A673 (cell line): ENCODE data around the gene TRIM14.

Experiments used
- EZH2 ChIP-seq: fragments of 200-600 bp; sonication (generic); IDR thresholded peaks from 2 replicates; pipeline ENCODE4 v1.6.1; 2017; ENCODE audit warnings: borderline replicate concordance, low read depth, mild to moderate bottlenecking, mixed read lengths, antibody characterized with exemption, low read length; ENCODE audit not compliant: poor library complexity, severe bottlenecking
- TF ChIP-seq, protein P1 (sequence below): fragments of 300-800, 200-600 bp; sonication (generic); conservative IDR thresholded peaks from 2 replicates; pipeline ENCODE4 v1.5.1; 2017; ENCODE audit warnings: low read depth, mild to moderate bottlenecking, antibody characterized with exemption, low read length, moderate library complexity, mixed read lengths

DNA sequence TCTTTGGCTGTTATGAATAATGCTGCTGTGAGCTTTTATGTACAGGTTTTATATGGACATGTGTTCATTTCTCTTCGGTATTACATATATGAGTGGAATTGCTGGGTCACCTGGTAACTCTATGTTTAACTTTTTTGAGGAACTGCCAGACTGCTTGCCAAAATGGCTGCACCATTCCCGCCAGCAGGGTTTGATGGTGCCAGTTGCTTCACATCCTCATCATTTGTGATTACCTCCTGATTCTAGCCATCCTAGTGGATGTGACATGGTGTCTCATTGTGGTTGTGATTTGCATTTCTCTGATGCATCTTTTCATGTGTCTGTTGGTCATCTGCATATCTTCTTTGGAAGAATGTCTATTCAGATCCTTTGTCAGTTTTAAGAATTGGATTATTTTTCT is 51.8 kb downstream of the TRIM14 start:
- TF ChIP-seq, protein P1, sequence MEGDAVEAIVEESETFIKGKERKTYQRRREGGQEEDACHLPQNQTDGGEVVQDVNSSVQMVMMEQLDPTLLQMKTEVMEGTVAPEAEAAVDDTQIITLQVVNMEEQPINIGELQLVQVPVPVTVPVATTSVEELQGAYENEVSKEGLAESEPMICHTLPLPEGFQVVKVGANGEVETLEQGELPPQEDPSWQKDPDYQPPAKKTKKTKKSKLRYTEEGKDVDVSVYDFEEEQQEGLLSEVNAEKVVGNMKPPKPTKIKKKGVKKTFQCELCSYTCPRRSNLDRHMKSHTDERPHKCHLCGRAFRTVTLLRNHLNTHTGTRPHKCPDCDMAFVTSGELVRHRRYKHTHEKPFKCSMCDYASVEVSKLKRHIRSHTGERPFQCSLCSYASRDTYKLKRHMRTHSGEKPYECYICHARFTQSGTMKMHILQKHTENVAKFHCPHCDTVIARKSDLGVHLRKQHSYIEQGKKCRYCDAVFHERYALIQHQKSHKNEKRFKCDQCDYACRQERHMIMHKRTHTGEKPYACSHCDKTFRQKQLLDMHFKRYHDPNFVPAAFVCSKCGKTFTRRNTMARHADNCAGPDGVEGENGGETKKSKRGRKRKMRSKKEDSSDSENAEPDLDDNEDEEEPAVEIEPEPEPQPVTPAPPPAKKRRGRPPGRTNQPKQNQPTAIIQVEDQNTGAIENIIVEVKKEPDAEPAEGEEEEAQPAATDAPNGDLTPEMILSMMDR: no peak
- no peak for TF ChIP-seq EZH2
